HG03575 (cell line): Measurements from ENCODE around the gene CDHR2.

Experiments
- ATAC-seq: cut with Tn5 transposase; IDR thresholded peaks from one replicate; pipeline ENCODE4 v1.9.1; 2021; ENCODE audit not compliant: unreplicated experiment, insufficient number of reproducible peaks, low FRiP score; ENCODE audit errors: extremely low read depth

The CDHR2 gene

DNA sequence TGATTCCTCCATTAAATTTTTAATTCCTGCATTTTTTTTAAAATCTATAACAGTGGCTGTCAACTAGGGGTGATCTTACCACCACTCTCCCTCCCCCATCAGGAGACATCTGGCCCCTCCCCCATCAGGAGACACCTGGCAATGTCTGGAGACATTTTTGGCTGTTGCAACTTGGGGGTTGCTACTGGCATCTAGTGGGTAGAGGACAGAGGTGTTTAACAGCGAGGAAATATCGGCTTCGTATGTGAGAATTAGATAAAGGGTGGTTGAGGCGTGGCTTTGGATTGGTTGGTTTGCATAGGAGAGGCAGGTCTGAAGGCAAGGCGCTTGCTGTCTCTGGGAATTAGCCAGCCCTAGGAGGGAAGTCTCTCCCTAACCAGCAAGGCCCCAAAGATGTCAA, 10.5 kb downstream of the CDHR2 start:
- ATAC-seq = no peak

DNA sequence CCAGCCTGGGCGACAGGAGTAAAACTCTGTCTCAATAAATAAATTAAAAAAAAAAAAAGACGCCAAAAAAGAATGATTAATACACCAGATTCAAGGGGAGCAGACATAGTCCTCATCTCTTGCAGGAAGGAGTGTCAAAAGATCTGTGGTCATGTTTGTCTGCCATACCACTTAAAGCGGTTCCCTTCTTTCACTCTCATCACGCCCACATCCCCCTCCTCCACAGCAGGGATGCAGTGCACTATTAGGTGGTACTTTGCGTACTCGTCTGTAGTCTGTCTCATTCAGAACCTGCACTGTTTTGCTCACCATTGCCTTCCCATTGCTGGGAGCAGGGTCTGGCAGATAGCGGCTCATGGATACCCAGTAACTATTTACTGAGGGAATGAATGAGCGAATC, 11.2 kb downstream of the CDHR2 start:
- ATAC-seq = no peak

DNA sequence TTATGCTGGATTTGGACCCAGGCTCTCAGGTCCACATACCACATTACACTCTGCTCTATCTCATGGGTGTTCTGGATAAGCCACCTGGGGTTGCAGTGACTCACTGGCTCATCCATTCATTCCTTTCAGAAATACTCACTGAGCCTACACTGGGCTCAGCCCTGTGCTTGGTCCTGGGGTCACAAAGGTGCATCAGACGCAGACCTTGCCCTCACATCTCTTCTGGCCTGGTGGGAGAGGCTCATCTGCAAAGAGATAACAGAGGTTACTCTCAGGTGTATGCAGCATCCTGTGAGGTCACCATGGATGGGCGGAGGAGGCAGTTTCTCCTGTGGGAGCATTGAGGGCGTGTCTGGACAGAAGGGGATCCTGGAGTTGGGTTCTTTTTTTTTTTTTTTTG, 12.1 kb downstream of the CDHR2 start:
- no peak for ATAC-seq

DNA sequence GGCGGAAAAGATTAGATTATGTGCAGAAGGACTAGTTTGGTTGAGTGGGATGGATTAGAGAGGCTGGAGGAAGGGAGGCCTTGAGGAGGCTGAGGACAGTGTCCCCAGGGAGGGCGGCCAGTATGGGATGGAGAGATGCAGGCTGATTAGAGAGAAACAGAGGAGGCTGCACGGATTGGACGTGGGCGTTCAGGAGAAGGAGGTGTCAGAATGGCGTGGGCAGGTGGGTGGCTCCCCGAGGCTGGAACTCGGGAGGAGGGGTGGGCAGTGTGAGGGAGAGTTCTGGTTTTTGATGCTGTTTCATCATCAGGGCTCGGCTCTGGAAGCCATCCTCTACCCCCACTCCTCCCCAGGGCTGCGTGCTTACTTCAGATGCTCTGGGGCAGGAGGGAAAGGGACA, 13.0 kb downstream of the CDHR2 start:
- ATAC-seq = no peak

DNA sequence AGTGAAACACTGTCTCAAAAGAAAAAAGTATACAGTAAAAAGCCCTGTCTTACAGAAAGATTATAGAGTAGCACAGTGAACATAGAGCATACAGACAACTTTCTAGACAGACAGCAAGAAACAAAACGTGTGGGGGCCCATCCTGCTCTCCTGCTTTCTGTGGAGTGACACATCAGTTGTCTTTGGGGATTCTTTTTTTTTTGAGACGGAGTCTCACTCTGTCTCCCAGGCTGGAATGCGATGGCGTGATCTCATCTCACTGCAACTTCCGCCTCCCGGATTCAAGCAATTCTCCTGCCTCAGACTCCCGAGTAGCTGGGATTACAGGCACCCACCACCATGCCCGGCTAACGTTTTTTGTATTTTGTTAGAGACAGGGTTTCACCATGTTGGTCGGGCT, 14.9 kb downstream of the CDHR2 start:
- no peak for ATAC-seq

DNA sequence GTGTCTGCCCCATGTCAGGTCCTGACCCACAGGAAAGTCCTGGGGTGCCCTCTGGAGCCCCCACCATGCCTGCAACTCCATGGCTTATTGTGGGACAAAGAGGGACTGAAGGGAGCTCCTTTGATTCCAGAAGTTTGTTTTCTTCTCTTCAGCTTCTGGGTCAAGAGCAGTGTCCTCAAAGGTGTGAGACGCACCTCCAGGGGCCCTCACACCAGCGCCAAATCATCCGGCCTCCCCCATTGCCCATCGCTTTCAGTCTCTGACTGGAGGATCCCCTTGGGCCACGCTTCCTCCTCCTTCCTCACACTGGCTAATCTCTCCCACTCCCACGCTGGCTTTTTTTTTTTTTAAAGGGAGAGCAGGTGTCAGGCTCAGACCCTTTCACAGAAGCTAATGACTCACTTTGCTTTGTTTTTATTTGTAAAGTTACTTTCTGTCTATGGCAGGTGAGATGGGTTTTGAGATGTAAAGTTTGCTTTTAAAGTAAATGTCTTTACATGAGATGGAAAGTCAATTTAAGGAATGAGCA, 16.7 kb downstream of the CDHR2 start:
- no peak for ATAC-seq

DNA sequence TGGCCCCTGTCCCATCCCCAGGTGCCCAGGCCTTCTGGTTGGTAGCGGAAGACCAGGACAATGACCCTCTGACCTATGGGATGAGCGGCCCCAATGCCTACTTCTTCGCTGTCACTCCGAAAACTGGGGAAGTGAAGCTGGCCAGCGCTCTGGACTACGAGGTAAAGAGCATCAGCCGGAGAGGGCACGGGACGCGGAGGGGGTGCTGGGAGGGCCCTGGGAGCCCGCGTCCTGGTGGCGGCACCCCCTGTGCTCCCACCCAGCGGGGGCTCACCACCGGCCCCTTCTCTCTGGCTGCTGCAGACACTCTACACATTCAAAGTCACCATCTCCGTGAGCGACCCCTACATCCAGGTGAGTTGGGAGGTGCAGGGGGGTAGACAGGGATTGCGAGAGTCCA, 19.5 kb downstream of the CDHR2 start:
- no peak for ATAC-seq

DNA sequence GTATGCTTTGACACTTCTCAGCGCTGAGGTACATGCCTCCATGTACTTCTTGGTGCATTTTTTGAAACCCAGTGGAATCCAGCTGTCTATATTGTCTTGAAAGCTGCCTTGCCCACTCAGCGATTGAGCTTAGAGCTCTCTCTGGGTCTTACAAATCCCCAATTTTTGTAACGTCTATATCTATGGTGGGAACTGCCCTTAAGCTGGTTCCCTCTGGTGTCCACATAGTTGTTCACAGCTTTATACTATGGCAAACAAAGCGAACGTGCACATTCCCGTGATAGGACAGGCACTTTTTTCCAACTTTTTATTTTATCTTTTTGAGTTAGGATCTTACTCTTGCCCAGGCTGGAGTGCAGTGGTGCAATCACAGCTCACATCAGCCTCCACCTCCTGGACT, 20.9 kb downstream of the CDHR2 start:
- no peak for ATAC-seq

DNA sequence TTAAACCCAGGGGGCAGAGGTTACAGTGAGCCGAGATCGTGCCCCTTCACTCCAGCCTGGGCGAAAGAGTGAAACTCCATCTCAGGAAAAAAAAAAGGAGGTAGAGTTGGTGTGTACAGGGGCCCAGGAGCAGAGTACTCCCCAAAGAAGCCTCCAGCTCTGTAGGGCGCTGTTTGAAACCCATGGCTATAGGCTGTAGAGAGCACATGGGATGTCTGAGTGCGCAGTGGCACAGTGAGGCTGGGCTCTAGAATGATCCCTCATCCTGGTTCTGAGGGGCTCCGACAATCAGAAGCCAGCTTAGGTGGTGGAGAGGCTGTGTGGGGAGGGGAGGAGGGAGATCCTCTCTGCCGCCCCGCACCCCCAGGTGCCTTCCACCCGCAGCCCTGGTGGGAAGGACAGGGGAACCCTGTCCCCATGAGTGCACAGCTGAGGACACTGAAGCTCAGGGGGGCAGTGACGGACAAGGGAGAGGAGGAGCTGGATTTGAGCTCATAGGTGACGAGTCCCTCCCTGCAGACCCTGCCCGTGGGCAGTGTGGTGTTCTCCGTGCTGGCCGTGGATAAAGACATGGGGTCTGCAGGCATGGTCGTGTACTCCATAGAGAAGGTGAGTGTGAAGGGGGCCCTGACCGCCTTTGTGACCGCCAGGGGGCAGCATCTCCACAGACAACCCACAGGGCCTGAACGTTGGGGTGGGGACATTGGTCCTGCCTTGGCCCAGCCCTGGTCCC, 24.6 kb downstream of the CDHR2 start:
- ATAC-seq = no peak

DNA sequence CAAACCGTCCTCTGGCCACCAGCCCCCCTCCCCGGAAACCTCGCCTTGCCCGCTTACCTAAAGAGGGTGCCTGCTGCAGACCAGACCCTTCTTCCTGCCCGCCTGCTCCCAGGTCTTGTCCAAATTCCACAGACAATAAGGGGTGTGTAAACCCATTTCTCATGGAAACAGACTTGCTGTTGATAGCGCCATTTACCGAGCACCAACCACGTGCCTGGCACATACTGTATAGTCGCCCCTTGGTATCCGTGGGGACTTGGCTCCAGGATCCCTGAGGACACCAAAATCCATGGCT, 25.1 kb downstream of the CDHR2 start:
- ATAC-seq = no peak

DNA sequence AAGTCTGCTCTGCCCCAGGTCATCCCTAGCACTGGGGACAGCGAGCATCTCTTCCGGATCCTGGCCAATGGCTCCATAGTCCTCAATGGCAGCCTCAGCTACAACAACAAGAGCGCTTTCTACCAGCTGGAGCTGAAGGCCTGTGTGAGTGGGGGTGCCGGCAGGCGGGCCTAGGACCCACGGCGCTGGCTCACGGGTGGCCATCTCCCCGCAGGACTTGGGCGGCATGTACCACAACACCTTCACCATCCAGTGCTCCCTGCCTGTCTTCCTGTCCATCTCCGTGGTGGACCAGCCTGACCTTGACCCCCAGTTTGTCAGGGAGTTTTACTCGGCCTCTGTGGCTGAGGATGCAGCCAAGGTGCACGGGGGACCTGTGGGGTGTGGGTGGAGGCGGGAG, 25.9 kb downstream of the CDHR2 start:
- no peak for ATAC-seq

DNA sequence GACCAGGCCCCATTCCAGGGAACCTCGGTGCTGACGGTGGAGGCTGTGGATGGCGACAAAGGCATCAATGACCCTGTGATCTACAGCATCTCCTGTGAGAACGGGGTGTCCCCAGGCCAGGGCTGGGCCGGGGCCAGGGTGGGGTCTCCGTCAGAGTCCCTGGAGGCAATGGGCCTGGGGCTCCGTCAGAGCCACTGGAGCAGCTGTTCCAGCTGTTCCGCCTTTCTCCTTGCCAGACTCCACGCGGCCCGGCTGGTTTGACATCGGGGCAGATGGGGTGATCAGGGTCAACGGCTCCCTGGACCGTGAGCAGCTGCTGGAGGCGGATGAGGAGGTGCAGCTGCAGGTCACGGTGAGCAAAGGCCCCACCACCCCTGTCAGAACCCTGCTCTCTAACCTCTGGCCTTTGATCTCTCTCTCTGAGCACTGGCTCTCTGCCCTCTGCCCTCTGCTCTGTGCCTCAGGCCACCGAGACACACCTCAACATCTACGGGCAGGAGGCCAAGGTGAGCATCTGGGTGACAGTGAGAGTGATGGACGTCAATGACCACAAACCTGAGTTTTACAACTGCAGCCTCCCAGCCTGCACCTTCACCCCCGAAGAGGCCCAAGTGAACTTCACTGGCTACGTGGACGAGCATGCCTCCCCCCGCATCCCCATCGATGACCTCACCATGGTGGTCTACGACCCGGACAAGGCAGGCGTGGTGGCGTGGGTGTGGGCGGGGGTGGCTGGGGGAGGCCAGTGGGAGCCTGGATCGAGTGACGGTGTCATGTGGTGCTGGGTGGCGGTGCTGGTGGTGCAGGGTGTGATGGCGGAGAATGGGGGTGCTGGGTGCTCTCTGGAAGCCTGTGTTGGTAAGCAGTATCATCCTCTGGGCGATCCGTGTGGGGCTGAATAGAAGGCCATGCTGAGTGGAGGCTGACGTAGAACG, 26.6 kb downstream of the CDHR2 start:
- ATAC-seq = no peak

DNA sequence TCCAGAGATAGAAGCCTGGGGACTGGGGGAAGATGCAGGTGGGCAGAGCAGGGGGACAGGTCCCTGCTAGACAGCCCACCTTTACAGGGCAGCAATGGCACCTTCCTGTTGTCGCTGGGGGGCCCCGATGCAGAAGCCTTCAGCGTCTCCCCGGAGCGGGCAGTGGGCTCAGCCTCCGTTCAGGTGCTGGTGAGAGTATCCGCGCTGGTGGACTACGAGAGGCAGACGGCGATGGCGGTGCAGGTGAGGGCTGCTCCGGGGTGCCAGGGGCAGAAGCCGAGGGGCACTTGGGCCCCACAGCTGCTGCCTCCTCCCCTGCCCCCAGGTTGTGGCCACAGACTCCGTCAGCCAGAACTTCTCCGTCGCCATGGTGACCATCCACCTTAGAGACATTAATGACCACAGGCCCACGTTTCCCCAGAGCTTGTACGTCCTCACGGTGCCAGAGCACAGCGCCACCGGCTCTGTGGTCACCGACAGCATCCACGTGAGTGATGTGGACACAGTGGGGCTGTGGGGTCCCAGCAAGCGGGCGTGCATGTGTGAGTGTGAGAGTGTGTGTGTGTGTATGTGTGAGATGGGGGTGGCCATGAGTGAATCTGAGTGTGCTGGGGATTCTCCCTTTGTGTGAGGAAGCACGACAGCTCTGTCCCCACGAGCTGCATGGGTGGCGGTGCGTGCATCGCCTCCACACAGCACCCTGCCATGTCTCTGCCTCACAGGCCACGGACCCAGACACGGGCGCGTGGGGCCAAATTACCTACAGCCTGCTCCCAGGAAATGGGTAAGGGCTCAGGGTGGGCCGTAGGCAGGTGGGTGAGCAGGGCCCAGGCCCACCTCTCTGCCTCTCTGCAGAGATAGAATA, 28.4 kb downstream of the CDHR2 start:
- no peak for ATAC-seq

DNA sequence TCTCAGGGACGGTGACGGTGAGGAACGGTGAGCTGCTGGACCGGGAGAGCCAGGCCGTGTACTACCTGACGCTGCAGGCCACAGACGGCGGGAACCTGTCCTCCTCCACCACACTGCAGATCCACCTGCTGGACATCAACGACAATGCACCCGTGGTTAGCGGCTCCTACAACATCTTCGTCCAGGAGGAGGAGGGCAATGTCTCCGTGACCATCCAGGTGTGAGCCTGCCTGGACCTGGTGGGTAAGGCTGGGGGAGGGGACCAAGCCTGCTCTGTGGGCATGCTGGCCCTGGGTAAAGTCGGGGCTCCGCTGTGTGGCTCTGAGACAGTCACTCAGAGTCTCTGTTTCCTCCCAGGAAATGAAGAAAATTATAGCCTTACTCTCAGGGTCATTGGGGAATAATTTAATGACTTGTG, 29.3 kb downstream of the CDHR2 start:
- ATAC-seq = no peak

DNA sequence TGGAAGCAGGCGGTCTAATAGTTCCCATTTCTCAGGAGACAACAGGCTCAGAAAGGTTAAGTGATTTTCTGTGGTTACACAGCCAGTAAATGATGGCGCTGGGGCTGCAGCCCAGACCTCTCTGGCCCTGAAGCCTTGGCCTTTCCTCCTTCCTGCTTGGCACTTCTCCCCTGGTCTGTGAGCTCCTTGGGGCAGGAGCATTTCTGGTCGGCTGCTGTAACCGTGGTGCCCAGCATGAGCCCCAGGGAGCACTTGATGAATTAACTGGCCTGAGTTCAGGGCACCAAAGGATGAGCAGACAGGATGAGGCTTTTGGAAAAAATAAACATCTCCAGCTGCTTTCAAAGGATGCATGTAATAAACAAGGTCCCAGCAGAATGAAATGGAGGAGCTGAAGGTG, 30.2 kb downstream of the CDHR2 start:
- no peak for ATAC-seq

DNA sequence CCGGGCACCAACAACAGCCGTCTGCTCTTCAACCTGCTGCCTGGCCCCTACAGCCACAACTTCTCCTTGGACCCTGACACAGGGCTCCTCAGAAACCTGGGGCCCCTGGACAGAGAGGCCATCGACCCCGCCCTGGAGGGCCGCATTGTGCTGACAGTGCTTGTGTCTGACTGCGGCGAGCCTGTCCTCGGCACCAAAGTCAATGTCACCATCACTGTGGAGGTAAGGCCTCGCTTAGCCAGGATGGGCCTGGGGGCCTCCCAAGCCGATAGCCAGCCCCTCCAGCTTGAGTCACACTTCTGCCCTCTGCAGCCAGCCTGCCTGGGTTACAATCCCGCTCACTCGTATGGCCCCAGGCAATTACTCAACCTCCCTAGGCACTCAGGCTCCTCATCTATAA, 32.2 kb downstream of the CDHR2 start:
- no peak for ATAC-seq

DNA sequence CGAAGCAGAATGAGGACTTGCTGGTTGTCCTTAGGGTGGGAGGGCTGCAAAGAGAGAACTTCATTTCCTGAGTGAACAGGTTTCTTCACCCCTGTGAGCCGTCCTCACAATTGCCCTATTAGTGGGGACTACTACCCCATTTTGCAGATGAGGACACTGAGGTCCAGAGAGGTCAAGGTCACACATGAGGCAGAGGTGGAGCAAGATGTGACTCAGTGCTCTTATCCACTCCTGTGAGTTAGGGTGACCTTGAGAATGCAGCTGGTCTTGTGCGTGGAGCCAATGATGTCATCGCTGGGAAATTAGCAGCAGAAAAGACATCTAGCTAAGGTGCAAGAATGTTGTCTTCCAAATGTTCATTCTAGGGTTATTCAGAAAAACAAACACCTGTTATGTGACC, 33.9 kb downstream of the CDHR2 start:
- ATAC-seq = no peak

DNA sequence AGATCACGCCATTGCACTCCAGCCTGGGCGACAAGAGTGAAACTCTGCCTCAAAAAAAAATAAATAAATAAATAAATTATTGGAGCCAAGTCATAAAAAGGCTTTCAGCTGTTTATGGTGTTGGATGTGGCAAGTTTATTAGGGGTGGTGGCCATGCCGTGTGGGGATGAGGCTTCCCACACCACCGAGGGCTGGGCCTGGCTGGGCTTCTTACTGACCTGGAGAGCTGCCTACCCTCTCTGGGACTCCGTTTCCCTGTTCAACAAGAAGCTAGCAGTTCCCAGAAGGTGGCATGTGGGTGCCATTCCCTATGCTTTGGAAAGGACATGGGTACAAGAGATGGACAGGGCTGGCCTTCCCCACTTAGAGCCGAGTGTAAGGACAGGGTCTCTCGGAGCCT, 38.3 kb downstream of the CDHR2 start:
- no peak for ATAC-seq

DNA sequence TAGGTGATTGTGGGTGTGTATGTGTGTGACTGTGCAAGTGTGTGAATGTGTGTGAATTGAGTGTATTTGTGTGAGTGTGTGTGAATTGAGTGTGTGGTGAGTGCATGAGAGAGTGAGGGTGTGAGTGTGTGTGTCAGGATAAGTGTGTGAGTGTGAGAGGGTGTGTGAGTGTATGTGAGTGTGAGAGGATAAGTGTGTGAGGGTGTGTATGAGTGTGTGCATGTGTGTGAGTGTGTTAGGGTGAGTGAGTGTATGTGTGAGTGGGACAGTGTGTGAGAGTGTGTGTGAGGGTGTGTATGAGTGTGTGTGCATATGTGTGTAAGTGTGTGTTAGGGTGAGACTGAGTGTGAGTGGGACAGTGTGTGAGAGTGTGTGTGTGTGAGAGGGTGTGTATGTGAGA, 39.2 kb downstream of the CDHR2 start:
- no peak for ATAC-seq
